Natural killer cell (primary cell): ENCODE measurements around the gene GALNT2. TPM values are rescaled to one million over a fixed set of nuclear protein-coding genes. Genes with fewer than 3 reads are reported as not detected.

Experiments
- ATAC-seq, 3 donors: fragments of 150-1000 bp in 2 of 3; fragments of 200-7000 bp in 1 of 3; cut with Tn5 transposase; 1 replicate in 1 of 3; 2 replicates in 2 of 3; pipeline ENCODE4 v1.10.0; 2021; ENCODE audit warnings: mild to moderate bottlenecking in 2 of 3, moderate library complexity in 2 of 3
- DNase-seq, 2 donors: peaks; one replicate each; pipeline versions ENCODE4 v3.0.0 to v3.0.0-alpha.2; 2013 to 2021; ENCODE audit warnings: mixed read lengths in 1 of 2
- H3K27ac ChIP-seq: one replicate; pipeline ENCODE4 v1.5.1; 2013; ENCODE audit warnings: mild to moderate bottlenecking, low read length
- H3K27me3 ChIP-seq: one replicate; pipeline ENCODE4 v1.6.1; 2013; ENCODE audit warnings: low read length; ENCODE audit not compliant: control insufficient read depth, insufficient read depth
- H3K36me3 ChIP-seq: one replicate; pipeline ENCODE4 v1.6.1; 2013; ENCODE audit warnings: low read length; ENCODE audit not compliant: control insufficient read depth, insufficient read depth
- H3K4me1 ChIP-seq: one replicate; pipeline ENCODE4 v1.6.1; 2013; ENCODE audit warnings: low read length; ENCODE audit not compliant: control insufficient read depth, insufficient read depth
- H3K4me3 ChIP-seq: one replicate; pipeline ENCODE4 v1.5.1; 2013; ENCODE audit warnings: low read length
- H3K9me3 ChIP-seq: one replicate; pipeline ENCODE4 v1.6.1; 2013; ENCODE audit warnings: low read length; ENCODE audit not compliant: control insufficient read depth, insufficient read depth
- H3K27ac Mint-ChIP-seq, 2 donors: one replicate each; pipeline ENCODE4 v1.8.0; 2022; ENCODE audit warnings: mild to moderate bottlenecking in 2 of 2, mixed read lengths in 2 of 2, moderate library complexity in 1 of 2
- H3K27me3 Mint-ChIP-seq, 2 donors: one replicate each; pipeline ENCODE4 v1.8.0; 2022; ENCODE audit warnings: low read depth in 2 of 2, mixed read lengths in 2 of 2
- H3K36me3 Mint-ChIP-seq: one replicate; pipeline ENCODE4 v1.8.0; 2022; ENCODE audit warnings: mixed read lengths
- H3K4me1 Mint-ChIP-seq, 2 donors: one replicate each; pipeline ENCODE4 v1.8.0; 2022; ENCODE audit warnings: mixed read lengths in 2 of 2
- H3K4me3 Mint-ChIP-seq: one replicate; pipeline ENCODE4 v1.8.0; 2022; ENCODE audit warnings: mild to moderate bottlenecking, moderate library complexity, mixed read lengths
- H3K9me3 Mint-ChIP-seq, 2 donors: one replicate each; pipeline ENCODE4 v1.8.0; 2022; ENCODE audit warnings: mixed read lengths in 2 of 2
- WGBS: methylation state at CpG from one replicate; pipeline ENCODE4 v1.1.7; 2013; ENCODE audit warnings: missing lambda C conversion rate; ENCODE audit not compliant: insufficient coverage; 5-methylcytosine and 5-hydroxymethylcytosine counted together
- intact Hi-C: fragments of 100-400 bp; cut with micrococcal nuclease; formaldehyde crosslinking; loops from one replicate; pipeline ENCODE4 v1.14.2; 2022
- total RNA-seq, 4 donors: library from RNA; stranded (reverse); fragments of 120-200 nt in 1 of 4; gene quantifications; one replicate each; pipeline versions ENCODE4 v1.2.3 to v1.2.4, GENCODE V29; 2013 to 2022
- TF ChIP-seq, protein P1 (sequence below): fragments of 200-600 bp; IDR thresholded peaks from one replicate; pipeline ENCODE4 v1.8.0; 2022; ENCODE audit warnings: antibody characterized with exemption

Gene GALNT2
- total RNA-seq, 3 donors from 2014 or later (not counting 1 experiment from before 2014, with no cell fraction given), result 31.2 to 53.6 (median 47.3) TPM

DNA sequence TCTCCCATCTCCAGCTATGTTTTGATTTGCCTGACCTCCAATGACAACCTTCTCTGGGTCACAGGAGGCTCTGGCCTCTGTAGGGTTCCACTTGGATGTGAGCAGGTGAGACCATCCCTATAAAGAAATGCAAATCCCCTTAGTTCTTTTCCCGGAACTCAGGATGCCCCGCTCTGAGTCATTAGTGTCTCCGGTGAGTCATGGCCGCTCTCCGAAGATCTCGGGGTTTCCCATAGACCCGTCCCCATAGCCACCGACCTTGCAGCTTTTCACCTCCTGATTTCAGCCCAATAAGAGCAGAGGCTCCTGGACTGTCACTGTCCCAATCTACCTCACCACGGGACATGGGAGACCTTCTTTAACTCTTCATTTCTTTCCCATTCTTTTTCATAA, 260.9 kb downstream of the GALNT2 start:
- Mint-ChIP-seq H3K9me3 (no peaks in the 10 kb centered on the region), H3K27ac (no peak overlapping the region), H3K27me3 (peaks cover 7% of the 10 kb centered on the region in 2 donors), H3K4me1 (no peaks in the 10 kb centered on the region), H3K4me3 (no peak overlapping the region), H3K36me3 (no peaks in the 10 kb centered on the region)
- H3K9me3 ChIP-seq, result no peaks in the 10 kb centered on the region
- DNase-seq, result no peak
- no peaks in the 10 kb centered on the region for H3K27me3 ChIP-seq
- no peak for ATAC-seq
- H3K27ac ChIP-seq, result no peak overlapping the region
- intact Hi-C loops, result no loop called here
- no peaks in the 10 kb centered on the region for H3K4me1 ChIP-seq
- TF ChIP-seq, protein P1, sequence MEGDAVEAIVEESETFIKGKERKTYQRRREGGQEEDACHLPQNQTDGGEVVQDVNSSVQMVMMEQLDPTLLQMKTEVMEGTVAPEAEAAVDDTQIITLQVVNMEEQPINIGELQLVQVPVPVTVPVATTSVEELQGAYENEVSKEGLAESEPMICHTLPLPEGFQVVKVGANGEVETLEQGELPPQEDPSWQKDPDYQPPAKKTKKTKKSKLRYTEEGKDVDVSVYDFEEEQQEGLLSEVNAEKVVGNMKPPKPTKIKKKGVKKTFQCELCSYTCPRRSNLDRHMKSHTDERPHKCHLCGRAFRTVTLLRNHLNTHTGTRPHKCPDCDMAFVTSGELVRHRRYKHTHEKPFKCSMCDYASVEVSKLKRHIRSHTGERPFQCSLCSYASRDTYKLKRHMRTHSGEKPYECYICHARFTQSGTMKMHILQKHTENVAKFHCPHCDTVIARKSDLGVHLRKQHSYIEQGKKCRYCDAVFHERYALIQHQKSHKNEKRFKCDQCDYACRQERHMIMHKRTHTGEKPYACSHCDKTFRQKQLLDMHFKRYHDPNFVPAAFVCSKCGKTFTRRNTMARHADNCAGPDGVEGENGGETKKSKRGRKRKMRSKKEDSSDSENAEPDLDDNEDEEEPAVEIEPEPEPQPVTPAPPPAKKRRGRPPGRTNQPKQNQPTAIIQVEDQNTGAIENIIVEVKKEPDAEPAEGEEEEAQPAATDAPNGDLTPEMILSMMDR, result no peak
- 69% methylated on average over 9 of the region's 9 CpGs for WGBS
- H3K36me3 ChIP-seq, result no peaks in the 10 kb centered on the region
- H3K4me3 ChIP-seq, result no peak overlapping the region

DNA sequence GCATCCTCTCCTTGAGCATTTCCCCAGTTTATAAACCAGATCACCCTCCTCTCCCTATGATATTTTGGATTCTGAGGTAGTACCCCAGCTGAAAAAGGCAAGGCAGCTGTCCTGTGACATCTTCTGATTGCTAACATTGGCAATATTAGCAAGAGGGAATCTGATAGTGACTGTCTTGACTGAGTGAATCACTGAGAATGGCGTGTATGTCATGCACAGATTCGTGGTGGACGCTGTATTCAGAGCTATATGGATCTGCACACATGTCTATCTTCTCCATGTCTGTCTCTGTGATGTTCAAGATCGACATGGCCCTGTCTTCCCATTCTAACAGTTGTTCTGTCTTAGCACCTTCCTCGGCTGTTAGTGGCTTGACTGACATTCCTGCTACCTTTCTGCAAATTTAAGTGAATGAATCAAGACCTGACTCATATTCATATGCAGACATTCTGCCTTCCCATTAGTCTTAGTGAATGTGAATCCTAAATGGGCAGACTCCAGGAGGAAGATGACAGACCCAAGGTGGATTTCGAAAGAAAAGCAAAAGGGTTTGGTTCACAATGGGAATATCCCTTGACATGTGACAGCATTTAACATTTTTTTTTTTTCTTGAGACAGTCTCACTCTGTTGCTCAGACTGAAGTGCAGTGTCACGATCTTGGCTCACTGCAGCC, 261.4 kb downstream of the GALNT2 start:
- Mint-ChIP-seq H3K36me3 (no peaks in the 10 kb centered on the region), H3K4me1 (no peaks in the 10 kb centered on the region), H3K9me3 (no peaks in the 10 kb centered on the region), H3K4me3 (no peak overlapping the region), H3K27me3 (peaks cover 7% of the 10 kb centered on the region in 2 donors), H3K27ac (no peak overlapping the region)
- Histone ChIP-seq H3K4me1 (no peaks in the 10 kb centered on the region), H3K9me3 (no peaks in the 10 kb centered on the region), H3K36me3 (no peaks in the 10 kb centered on the region), H3K4me3 (no peak overlapping the region), H3K27ac (no peak overlapping the region), H3K27me3 (no peaks in the 10 kb centered on the region)
- ATAC-seq (no peak), DNase-seq (no peak)
- TF ChIP-seq, protein P1, result no peak
- intact Hi-C loops, result no loop called here
- WGBS, result 85% methylated on average over 7 of the region's 7 CpGs

DNA sequence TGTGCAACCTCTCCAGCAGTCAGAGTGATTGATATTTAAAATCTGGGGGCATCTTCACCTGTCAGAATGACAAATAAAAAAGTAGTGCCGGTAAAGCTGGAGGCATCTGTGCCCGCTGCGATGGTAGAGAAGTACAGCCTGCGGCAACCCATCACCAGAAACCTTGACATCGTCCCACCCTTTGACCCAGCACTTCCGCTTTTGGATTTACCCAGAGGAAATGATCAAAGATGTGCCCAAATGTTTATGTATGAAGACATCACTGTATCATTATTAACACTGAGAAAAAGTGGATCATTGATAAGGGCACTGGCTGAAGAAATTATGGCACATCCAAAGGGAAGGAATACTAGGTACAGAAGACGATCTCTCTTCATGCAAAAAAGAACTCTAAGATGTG, 263.1 kb downstream of the GALNT2 start:
- Histone ChIP-seq H3K4me3 (no peak overlapping the region), H3K27ac (no peak overlapping the region), H3K9me3 (no peaks in the 10 kb centered on the region), H3K36me3 (no peaks in the 10 kb centered on the region), H3K27me3 (no peaks in the 10 kb centered on the region), H3K4me1 (no peaks in the 10 kb centered on the region)
- H3K36me3 Mint-ChIP-seq, result no peaks in the 10 kb centered on the region
- H3K9me3 Mint-ChIP-seq, result no peaks in the 10 kb centered on the region
- H3K4me1 Mint-ChIP-seq, result no peaks in the 10 kb centered on the region
- no peak overlapping the region for H3K4me3 Mint-ChIP-seq
- intact Hi-C loops, result no loop called here
- DNase-seq, result no peak
- H3K27me3 Mint-ChIP-seq, result peaks cover 7 to 10% of the 10 kb centered on the region in 2 donors
- ATAC-seq, result no peak
- no peak overlapping the region for H3K27ac Mint-ChIP-seq
- TF ChIP-seq, protein P1, result no peak
- 87% methylated on average over 7 of the region's 7 CpGs for WGBS
